DND-41 (cell line): Measurements from ENCODE around the gene GLTPD2.

Experiments
- ATAC-seq: fragments of 200-7000 bp; cut with Tn5 transposase; 3 replicates; pipeline ENCODE4 v1.9.1; 2021; ENCODE audit warnings: low read depth; ENCODE audit not compliant: insufficient read depth
- DNase-seq: peaks from one replicate; pipeline ENCODE4 v3.0.0-alpha.2; 2020
- H2AFZ ChIP-seq: 2 replicates; pipeline ENCODE4 v1.6.0; 2012; ENCODE audit warnings: low read depth, low read length
- H3K27ac ChIP-seq: 2 replicates; pipeline ENCODE4 v1.5.1; 2012; ENCODE audit warnings: low read length, inconsistent platforms
- H3K27me3 ChIP-seq: fragments of 200-600 bp; sonication (generic); 2 replicates; pipeline ENCODE4 v1.6.0; 2012; ENCODE audit warnings: low read length, mild to moderate bottlenecking, inconsistent platforms; ENCODE audit not compliant: insufficient read depth, poor library complexity
- H3K36me3 ChIP-seq: 2 replicates; pipeline ENCODE4 v1.5.1; 2012; ENCODE audit warnings: low read length, inconsistent platforms; ENCODE audit not compliant: insufficient read depth
- H3K4me1 ChIP-seq: 2 replicates; pipeline ENCODE4 v1.5.1; 2012; ENCODE audit warnings: mild to moderate bottlenecking, low read length; ENCODE audit not compliant: insufficient read depth
- H3K4me2 ChIP-seq: 2 replicates; pipeline ENCODE4 v1.6.0; 2012; ENCODE audit warnings: mild to moderate bottlenecking, moderate library complexity, low read length, inconsistent platforms; ENCODE audit not compliant: insufficient read depth
- H3K4me3 ChIP-seq, 2 experiments: fragments of 200-600 bp in 1 of 2; shearing (Covaris generic) in 1 of 2; 2 replicates each; pipeline ENCODE4 v1.5.1; 2012 to 2016; ENCODE audit warnings: inconsistent platforms in 2 of 2, low read length in 2 of 2, mild to moderate bottlenecking in 2 of 2, low read depth in 1 of 2, moderate library complexity in 1 of 2
- H3K79me2 ChIP-seq: 2 replicates; pipeline ENCODE4 v1.6.0; 2012; ENCODE audit warnings: low read length, inconsistent platforms; ENCODE audit not compliant: insufficient read depth
- H3K9ac ChIP-seq: 2 replicates; pipeline ENCODE4 v1.6.0; 2012; ENCODE audit warnings: low read depth, mild to moderate bottlenecking, inconsistent platforms, low read length, moderate library complexity
- H3K9me3 ChIP-seq: 2 replicates; pipeline ENCODE4 v1.5.1; 2012; ENCODE audit warnings: low read length, moderate library complexity, mild to moderate bottlenecking, inconsistent platforms; ENCODE audit not compliant: insufficient read depth, severe bottlenecking
- H4K20me1 ChIP-seq: 2 replicates; pipeline ENCODE4 v1.6.0; 2012; ENCODE audit warnings: low read length; ENCODE audit not compliant: insufficient read depth
- EZH2 ChIP-seq: IDR thresholded peaks from 3 replicates; pipeline ENCODE4 v1.6.1; 2012; ENCODE audit warnings: borderline replicate concordance, low read depth, mild to moderate bottlenecking, moderate library complexity, low read length, inconsistent platforms; ENCODE audit not compliant: severe bottlenecking
- TF ChIP-seq, protein P1 (sequence below): IDR thresholded peaks from 2 replicates; pipeline ENCODE4 v1.5.1; 2012; ENCODE audit warnings: borderline replicate concordance, low read length, moderate library complexity, mild to moderate bottlenecking; ENCODE audit not compliant: poor library complexity, severe bottlenecking; ENCODE audit errors: extremely low read depth

GLTPD2 gene

DNA sequence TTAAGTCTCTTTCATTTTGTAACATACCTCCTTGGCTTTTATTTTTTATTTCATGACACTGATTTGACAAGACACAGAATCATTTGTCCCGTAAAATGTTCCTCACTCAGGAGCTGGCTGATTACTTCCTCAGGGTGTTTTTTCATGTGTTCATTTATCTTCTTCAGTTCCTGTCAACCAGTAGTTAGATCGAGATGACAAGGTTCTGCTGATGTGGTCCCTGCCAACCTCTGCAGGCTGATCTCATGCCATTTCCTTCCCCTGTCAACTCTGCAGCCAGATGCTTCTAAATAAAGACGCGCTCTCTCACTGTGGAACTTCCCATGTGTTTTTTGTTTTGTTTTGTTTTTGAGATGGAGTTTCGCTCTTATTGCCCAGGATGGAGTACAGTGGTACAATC, 40.9 kb upstream of the GLTPD2 start:
- Histone ChIP-seq H3K4me1 (no peaks in the 10 kb centered on the region), H2AFZ (no peak overlapping the region), H3K27me3 (peaks cover 14% of the 10 kb centered on the region), H3K4me3 (no peak overlapping the region), H3K4me2 (no peak overlapping the region), H4K20me1 (no peaks in the 10 kb centered on the region), H3K36me3 (no peaks in the 10 kb centered on the region), H3K79me2 (no peaks in the 10 kb centered on the region), H3K9me3 (no peaks in the 10 kb centered on the region), H3K27ac (no peak overlapping the region), H3K9ac (no peak overlapping the region)
- ATAC-seq (peak; percentile 55; the same call in 1 of the 3 replicates), DNase-seq (no peak)
- no peak for TF ChIP-seq EZH2
- TF ChIP-seq, protein P1, sequence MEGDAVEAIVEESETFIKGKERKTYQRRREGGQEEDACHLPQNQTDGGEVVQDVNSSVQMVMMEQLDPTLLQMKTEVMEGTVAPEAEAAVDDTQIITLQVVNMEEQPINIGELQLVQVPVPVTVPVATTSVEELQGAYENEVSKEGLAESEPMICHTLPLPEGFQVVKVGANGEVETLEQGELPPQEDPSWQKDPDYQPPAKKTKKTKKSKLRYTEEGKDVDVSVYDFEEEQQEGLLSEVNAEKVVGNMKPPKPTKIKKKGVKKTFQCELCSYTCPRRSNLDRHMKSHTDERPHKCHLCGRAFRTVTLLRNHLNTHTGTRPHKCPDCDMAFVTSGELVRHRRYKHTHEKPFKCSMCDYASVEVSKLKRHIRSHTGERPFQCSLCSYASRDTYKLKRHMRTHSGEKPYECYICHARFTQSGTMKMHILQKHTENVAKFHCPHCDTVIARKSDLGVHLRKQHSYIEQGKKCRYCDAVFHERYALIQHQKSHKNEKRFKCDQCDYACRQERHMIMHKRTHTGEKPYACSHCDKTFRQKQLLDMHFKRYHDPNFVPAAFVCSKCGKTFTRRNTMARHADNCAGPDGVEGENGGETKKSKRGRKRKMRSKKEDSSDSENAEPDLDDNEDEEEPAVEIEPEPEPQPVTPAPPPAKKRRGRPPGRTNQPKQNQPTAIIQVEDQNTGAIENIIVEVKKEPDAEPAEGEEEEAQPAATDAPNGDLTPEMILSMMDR, result no peak

DNA sequence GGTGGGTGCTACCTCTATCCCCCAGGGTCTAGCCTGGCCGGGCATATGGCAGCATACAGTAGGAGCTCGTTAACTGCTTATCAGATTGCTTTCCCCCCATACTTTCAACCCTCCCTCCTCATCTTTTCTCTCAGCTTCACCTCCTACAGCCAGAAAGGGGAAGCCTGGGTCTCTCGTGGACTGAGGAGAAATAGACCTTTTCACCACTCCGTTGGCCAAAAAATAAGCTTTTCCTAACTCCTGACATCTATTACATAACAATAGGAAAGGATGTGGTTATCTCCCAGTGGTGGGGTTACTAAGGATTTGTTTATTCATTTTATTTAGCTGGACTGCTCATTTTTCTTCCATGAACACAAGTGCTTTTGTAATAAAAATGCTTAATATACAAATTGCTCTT, 40.1 kb upstream of the GLTPD2 start:
- Histone ChIP-seq H3K9me3 (no peaks in the 10 kb centered on the region), H3K9ac (no peak overlapping the region), H3K36me3 (no peaks in the 10 kb centered on the region), H3K4me1 (no peaks in the 10 kb centered on the region), H2AFZ (no peak overlapping the region), H3K27me3 (peaks cover 16% of the 10 kb centered on the region), H4K20me1 (no peaks in the 10 kb centered on the region), H3K79me2 (no peaks in the 10 kb centered on the region), H3K27ac (no peak overlapping the region), H3K4me3 (no peak overlapping the region), H3K4me2 (no peak overlapping the region)
- no peak for ATAC-seq
- no peak for DNase-seq
- no peak for TF ChIP-seq EZH2
- TF ChIP-seq, protein P1, result no peak

DNA sequence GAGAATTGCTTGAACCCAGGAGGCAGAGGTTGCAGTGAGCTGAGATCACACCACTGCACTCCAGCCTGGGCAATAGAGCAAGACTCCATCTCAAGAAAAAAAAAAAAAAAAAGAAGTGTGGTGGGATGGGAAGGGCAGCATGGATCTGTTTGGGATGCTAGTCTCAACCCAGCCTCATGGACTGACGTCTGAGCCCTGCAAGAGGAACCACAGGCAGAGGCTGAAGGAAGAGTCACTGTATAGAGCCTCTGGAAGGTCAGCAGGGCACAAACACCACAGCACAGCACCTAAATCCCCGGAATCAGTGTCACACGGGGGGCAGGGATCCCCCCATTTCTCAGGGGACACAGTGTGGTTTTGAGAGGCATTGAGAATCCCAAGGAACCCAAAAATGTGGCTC, 38.2 kb upstream of the GLTPD2 start:
- Histone ChIP-seq H3K9ac (no peak overlapping the region), H3K9me3 (no peaks in the 10 kb centered on the region), H3K4me2 (no peak overlapping the region), H2AFZ (no peak overlapping the region), H3K4me3 (no peak overlapping the region), H3K79me2 (no peaks in the 10 kb centered on the region), H3K4me1 (no peaks in the 10 kb centered on the region), H3K36me3 (no peaks in the 10 kb centered on the region), H3K27me3 (peaks cover 18% of the 10 kb centered on the region), H4K20me1 (no peaks in the 10 kb centered on the region), H3K27ac (no peak overlapping the region)
- TF ChIP-seq, protein P1, result no peak
- no peak for DNase-seq
- no peak for ATAC-seq

DNA sequence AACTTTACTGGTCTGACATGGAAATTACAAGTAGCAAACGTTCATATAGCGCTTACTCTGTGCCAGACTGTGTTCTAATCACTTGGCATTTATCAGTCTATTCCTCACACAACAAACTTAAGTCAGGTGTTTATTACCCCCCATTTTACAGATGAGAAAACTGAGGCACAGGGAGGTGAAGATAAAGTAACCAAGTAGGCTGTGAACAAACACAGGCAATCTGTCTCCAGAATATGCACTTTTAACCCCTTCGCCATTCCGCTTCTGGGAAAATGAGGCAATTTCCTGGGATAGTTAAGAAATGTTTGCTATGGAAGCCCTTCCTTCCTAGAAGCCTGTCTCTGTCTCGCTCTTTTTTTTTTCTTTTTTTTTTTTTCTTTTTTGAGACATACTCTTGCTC, 36.8 kb upstream of the GLTPD2 start:
- no peak for ATAC-seq
- no peaks in the 10 kb centered on the region for H4K20me1 ChIP-seq
- no peaks in the 10 kb centered on the region for H3K9me3 ChIP-seq
- H2AFZ ChIP-seq, result no peak overlapping the region
- no peak overlapping the region for H3K27ac ChIP-seq
- no peaks in the 10 kb centered on the region for H3K4me1 ChIP-seq
- H3K9ac ChIP-seq, result no peak overlapping the region
- H3K36me3 ChIP-seq, result no peaks in the 10 kb centered on the region
- no peak for DNase-seq
- peaks cover 15% of the 10 kb centered on the region for H3K27me3 ChIP-seq
- TF ChIP-seq, protein P1, result no peak
- no peak for TF ChIP-seq EZH2
- no peak overlapping the region for H3K4me3 ChIP-seq
- H3K79me2 ChIP-seq, result no peaks in the 10 kb centered on the region
- no peak overlapping the region for H3K4me2 ChIP-seq
